Islet precursor cell (in vitro differentiated cells): ENCODE results near the gene FBXO22.
"Not testable (repeated sequence)": the region's sequence is repeated elsewhere in the genome, so short reads cannot be mapped to it uniquely, and the experiment has no call there.

ENCODE experiments used
- DNase-seq: peaks from one replicate; pipeline ENCODE4 v3.0.0-alpha.2; 2018

Gene FBXO22

GRCh38 chr15:75984706-75985105 lies 81.0 kb downstream of the FBXO22 start:
- DNase-seq, result not testable (repeated sequence)

- no peak for DNase-seq
Observed at GRCh38 chr15:75985971-75986370, 82.3 kb downstream of the FBXO22 start.

GRCh38 chr15:75989045-75989444 lies 85.4 kb downstream of the FBXO22 start:
- DNase-seq, result no peak

GRCh38 chr15:75989875-75990274 lies 86.2 kb downstream of the FBXO22 start:
- no peak for DNase-seq
